GM18951 (cell line): ENCODE data around the gene PTPRT.

Experiments
- POLR2A ChIP-seq: IDR thresholded peaks from 4 replicates; pipeline ENCODE4 v1.6.1; 2011; ENCODE audit warnings: mild to moderate bottlenecking; ENCODE audit not compliant: insufficient read length, insufficient read depth; ENCODE audit errors: extremely low read depth
- in situ Hi-C: fragments of 300-500 bp; cut with MboI; formaldehyde crosslinking; loops from one replicate; pipeline ENCODE4 v1.12.0; 2022; ENCODE audit warnings: low sequenced_read_pairs, mixed read lengths, inconsistent platforms; ENCODE audit not compliant: unreplicated experiment

PTPRT gene

DNA sequence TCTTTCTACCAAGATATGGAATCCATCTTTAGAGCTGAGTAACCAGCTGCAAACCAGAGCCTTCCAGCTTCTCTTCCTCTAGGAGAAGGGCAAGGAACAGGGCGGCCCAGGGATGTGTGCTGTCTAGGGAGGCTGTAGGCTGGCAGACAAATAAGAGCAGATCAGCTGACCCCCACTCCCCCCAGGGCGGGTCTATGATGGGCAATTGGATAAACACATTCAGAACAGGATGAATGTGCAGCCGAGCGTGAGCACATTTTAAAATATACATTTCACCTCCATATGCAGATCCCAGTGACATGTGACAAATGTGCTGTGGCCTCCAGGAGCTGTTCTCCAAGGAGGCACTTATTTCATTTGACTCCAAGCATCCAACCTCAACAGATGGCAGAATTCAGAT is 580.1 kb downstream of the PTPRT start:
- no peak for TF ChIP-seq POLR2A
- in situ Hi-C loops = no loop called here

DNA sequence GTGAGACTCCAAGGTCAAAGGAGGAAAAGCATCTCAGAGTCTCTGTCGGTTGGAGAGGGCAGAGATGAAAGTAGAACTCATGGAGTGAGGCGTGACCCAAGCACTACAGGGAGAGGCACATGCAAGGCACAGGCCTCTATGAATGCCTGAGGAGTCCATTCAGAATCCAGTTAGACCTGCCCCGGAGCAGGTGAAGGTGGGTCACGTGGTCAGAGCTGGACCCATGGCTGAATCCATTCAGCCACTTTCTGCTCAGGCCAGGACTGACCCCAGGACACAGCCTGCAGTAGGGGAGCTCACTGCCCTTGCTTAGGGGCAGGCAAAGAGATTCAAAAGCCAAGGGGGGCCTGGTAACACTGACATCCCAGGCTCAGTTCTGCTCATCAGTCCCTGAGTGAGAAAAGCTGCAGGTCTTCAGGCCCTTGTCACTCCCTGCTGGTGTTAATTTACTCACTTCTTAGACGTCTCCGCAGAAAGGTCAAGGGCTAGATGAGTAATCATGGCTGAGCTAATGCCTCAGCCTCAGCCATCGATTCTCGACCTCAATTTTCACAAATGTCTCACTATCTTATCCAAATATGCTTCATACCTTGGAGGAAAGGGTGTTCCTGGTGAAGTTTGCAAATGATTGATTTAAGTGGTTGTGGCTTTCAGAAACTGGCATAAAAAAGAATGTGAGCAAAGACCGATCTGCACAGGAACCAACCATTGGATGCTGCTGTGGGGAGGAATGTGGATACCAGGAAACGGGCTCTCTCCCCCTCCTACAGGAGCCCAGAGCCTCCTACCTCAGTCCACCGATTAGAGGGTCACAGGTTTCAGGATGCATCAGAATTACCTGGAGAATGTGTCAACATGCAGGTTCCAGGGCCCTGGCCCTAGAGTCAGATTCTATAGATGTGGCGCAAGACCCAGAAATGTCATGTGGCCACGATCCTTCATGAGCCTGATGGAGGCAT is 584.4 kb downstream of the PTPRT start:
- in situ Hi-C loops = no loop called here
- no peak for TF ChIP-seq POLR2A

DNA sequence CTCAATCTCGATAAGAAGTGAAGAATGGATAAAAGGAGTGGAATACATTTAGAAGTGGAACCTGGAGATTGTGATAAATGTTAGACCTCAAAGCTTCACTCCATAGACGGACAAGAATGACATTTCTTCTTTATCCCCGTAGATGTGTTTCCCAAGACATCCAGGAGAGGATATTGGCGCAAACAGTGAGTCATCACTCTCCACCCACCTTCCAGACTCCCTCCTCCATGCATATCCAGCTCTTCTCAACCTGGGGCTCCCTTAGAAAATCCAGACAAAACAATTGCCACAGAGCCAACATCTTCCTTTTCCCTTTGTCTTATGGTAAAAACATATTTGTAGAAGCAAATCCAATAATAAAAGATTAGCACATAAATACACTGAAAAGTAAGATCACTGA is 586.1 kb downstream of the PTPRT start:
- no peak for TF ChIP-seq POLR2A
- in situ Hi-C loops = no loop called here

DNA sequence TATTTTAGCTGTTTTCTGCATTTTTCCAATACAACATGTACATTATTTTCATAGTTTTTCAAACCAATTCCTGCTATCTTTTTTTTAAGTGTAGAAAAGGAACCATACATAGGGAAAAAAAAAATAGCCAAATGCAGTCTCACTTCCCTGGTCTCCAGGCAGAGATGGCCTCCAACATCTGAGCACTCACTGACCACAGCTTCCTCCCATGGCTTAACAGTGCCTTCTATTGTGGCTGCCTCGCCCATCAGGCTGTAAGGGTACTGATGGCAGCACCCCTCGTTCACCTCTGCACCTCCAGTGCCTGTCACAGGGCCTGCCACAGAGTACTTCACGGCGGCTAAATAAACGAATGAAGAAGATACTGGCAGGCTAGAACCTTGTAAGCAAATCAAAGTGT is 591.1 kb downstream of the PTPRT start:
- in situ Hi-C loops = no loop called here
- no peak for TF ChIP-seq POLR2A

DNA sequence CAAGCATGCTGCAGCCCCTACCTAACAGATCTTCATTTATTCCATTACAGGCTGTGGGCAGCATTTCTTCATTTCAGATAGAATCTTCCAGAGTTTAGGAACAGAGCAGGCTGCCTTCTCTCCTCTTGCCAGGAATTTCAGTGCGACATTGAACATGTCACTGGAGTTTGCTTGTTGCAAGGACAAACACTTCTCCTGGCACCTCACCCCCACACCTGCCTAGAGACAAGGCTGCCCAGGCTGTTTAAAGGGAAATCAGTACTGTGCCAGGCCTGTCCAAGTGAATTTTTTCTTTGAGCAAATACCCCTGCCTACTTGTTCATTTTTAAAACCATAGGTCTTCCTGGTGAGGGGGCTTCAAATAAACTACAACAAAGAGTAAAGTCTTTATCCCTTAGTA is 594.1 kb downstream of the PTPRT start:
- no peak for TF ChIP-seq POLR2A
- in situ Hi-C loops = no loop called here

DNA sequence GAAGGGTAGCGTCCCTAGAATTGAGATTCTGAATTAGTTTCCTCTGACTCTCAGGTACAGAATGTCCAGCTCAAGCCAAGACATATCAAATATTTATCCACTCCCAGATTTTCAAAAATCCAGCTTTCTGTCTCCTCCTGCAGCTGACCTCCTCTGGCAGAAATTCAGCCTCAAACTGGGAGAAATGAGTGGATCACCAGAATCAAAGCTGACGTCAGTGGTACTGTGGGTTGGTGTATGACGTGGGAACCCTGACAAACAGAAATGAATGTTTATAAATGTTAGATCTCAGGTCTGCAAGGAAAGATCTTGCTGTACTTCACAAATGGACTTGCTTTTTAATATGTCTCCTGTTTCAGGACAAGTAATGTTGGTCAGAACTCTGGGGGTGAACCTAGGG is 595.0 kb downstream of the PTPRT start:
- in situ Hi-C loops = no loop called here
- no peak for TF ChIP-seq POLR2A

DNA sequence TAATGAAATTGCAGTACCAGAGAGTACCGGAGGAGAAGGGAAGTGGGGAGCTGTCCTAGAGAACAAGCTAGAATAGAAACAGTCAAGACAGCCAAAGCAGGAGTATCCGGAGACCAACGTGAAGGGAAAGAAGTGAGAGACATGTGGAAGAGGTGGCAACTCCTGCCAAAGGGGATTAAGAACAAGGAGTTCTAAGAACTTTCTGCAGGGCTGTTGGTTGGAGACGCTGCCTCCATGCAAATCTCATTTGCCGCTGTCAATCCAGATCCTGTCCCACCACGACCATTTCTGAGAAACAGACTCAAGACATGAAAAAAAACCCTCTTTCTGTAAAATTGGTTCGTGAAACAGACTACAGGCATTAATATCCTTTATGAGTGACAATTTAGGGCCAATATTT is 595.7 kb downstream of the PTPRT start:
- in situ Hi-C loops = no loop called here
- no peak for TF ChIP-seq POLR2A

DNA sequence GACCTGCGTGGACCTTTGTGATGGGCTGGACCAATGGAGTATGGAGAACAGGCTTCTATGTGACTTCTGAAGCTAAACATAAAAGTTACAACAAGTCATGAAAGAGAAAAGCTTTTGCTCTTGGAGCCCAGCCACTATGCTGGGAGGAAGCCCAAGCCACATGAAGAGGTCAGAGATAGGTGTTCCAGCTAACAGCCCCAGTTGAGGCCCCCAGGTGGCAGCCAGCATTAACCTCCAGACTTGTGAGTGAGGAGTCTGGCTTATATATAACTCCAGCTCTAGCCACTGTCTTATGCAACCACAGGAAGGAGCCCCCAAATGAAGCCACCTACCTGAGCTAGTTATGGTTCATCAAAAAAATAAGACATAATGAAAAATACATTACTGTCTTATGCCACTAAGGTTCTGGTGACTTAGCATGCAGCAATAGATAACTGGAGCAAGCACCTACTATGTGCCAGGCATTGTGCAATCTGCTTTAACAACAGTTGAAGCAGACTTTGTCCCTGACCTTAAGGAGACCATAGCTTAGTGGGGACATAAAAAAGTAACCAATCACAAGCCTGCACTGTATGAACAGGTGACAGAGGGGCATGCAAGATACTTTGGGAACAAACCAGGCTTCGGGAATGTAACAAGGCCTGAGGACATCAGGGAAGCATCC is 599.6 kb downstream of the PTPRT start:
- in situ Hi-C loops = no loop called here
- no peak for TF ChIP-seq POLR2A

DNA sequence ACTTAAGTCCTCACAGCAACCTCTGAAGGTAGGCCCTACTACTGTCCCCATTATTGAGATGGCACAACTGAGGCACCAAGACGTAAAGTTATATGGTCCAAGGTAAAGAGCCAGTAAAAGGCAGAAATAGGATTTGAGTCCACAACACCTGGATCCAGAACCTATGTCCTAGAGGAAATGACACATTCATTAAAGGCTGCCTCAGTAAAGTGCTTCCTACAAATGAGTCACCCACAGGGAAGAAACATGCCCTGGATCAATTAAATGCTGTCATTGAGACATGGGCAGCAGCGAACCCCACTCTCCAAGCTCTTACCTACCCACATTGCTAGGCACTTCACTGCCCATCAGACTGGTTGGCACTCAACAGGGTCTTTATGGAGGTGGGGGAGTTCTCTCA is 600.9 kb downstream of the PTPRT start:
- no peak for TF ChIP-seq POLR2A
- in situ Hi-C loops = no loop called here

DNA sequence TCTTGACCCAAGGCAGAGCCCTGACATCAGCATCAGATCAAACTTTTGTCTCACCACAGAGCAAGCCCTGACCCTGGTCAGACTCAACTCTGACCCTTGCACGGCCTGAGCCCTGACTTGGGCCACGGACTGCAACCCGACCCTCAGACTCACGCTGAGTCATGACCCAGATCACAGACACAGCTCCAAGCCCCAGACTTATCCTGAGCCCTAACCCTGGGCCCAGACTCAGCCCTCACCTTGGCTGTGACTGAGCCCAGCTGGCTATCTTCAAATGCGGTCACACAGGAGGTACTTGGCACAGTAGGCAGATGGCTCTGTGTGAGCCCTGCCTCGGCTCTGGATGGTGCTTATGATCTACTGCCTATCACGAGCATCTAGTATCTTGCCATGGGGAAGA is 602.3 kb downstream of the PTPRT start:
- TF ChIP-seq POLR2A = no peak
- in situ Hi-C loops = no loop called here

DNA sequence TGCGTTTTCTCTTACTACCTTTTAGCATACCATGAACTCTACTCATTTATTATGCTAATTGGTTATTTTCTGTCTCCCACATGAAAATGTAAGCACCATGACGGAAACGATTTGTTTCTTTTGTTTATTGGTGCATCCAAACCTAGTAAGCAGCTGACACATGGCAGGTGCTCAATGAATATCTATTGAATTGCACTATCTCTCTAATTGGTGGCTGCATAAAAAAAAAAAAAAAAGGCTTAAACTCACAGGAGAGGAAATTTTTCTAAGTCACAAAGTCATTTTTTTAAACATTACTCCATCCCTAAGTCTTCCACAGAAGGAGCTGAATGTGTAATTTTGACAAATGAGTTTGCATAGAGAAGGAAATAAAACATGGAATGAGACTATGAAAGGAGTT is 608.4 kb downstream of the PTPRT start:
- TF ChIP-seq POLR2A = no peak
- in situ Hi-C loops = no loop called here

DNA sequence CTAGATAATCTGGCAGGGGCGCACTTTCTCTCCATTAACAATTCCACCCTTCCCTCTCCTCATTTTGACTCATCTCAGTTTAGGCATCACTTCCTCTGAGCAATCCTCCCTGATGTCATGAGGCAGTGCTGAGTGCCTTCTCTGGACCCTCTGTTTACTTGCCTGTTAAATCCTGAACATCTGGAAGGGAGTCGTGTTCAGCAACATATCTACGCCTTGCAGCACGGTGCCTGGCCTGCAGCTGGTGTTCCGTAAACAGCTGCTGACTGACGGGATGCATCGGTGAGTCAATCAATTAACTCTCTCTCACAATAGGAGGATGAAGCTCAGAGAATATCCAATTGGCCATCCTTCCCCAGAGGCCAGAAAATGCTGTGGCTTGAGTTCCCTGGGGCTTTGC is 613.5 kb downstream of the PTPRT start:
- in situ Hi-C loops = no loop called here
- no peak for TF ChIP-seq POLR2A

DNA sequence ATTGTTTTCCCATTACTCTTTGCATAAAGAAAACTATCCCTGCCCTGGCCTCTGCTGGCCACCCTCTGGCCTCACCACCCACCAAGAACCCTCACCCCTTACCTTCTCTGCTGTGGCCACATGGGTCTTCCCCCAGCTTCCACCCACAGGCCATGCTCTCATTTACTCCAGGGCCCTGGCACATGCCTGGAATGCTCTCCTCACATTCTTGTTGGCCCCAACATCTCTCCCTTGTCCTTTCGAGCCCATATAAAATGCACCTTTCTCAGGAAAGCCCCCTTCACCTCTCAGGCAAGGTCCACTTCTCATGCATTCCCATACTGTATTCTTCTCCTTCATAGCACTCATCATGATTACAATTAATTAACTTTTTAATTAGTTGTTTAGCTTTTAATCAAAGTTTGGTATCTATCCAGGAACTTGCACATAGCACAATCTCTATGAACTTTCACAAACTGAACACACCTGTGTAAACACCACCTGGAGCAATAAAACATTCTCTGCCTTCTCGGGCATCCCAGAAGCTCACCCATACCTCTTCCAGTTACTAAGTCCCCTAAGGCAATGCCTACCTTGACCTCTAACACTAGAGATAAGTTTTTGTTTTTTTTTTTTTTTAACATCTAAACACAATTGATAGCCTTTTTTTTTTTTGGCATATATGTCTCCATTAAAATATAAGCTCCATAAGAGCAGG is 617.2 kb downstream of the PTPRT start:
- no peak for TF ChIP-seq POLR2A
- in situ Hi-C loops = no loop called here

DNA sequence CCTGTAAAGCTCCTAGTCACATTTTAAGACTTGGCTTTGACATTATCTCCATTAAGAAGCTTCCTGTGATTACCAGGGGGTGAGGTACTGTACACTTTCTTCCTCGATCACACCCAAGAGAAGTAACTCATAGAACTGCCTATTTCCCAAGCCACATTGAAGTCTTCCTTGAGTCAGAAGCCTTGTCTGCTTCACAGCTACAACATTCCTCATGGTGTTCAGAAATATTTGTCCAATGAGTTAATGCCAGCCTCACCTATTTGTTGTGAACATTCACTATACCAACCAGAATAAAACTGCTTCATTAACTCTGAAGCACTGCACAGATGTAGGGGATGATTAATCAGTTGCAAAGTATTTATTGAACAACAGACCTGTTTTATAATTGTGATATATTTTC is 622.3 kb downstream of the PTPRT start:
- in situ Hi-C loops = no loop called here
- TF ChIP-seq POLR2A = no peak
